Common myeloid progenitor, CD34-positive (primary cell): ENCODE data around the gene RSPH6A.

Experiments used
- CTCF ChIA-PET: fragments of 350-600 bp; sonication (Branson Sonifier 250); formaldehyde crosslinking; loops from one replicate; lab custom pipeline; 2021; ENCODE audit warnings: antibody characterized with exemption; lab: Charles Lee
- POLR2A ChIA-PET: fragments of 350-600 bp; sonication (Branson Sonifier 250); formaldehyde crosslinking; loops from one replicate; lab custom pipeline; 2021; ENCODE audit warnings: antibody characterized with exemption; lab: Charles Lee
- DNase-seq, 3 donors: peaks; one replicate each; pipeline versions ENCODE4 v3.0.0 to v3.0.0-alpha.2; 2013
- H3K27ac ChIP-seq, 2 experiments: 1 replicate in 1 of 2; 2 replicates in 1 of 2; pipeline ENCODE4 v1.7.0; 2013; ENCODE audit warnings: inconsistent platforms in 2 of 2, low read length in 2 of 2, mild to moderate bottlenecking in 2 of 2, low read depth in 1 of 2, moderate library complexity in 1 of 2; ENCODE audit not compliant: severe bottlenecking in 2 of 2, insufficient read depth in 1 of 2, poor library complexity in 1 of 2
- H3K27me3 ChIP-seq, 5 experiments: replicated peaks in 2 of 5; 1 replicate in 3 of 5; 2 replicates in 2 of 5; pipeline versions ENCODE4 v1.6.1 to v1.7.0; 2013; ENCODE audit warnings: low read length in 4 of 5, mild to moderate bottlenecking in 2 of 5, moderate library complexity in 2 of 5, inconsistent platforms in 1 of 5; ENCODE audit not compliant: insufficient read depth in 5 of 5, control insufficient read depth in 4 of 5
- H3K36me3 ChIP-seq, 4 experiments: 1 replicate in 2 of 4; 2 replicates in 2 of 4; pipeline versions ENCODE4 v1.6.1 to v1.7.0; 2013; ENCODE audit warnings: low read length in 3 of 4, control low read depth in 1 of 4, mild to moderate bottlenecking in 1 of 4; ENCODE audit not compliant: control insufficient read depth in 4 of 4, insufficient read depth in 4 of 4
- H3K4me1 ChIP-seq, 4 experiments: 1 replicate in 3 of 4; 2 replicates in 1 of 4; pipeline versions ENCODE4 v1.6.1 to v1.7.1; 2013; ENCODE audit warnings: low read length in 3 of 4, mild to moderate bottlenecking in 3 of 4, control low read depth in 1 of 4, inconsistent platforms in 1 of 4, moderate library complexity in 1 of 4; ENCODE audit not compliant: control insufficient read depth in 4 of 4, insufficient read depth in 4 of 4; ENCODE audit errors: control extremely low read depth in 1 of 4
- H3K4me3 ChIP-seq, 7 experiments: 1 replicate in 4 of 7; 2 replicates in 3 of 7; pipeline versions ENCODE4 v1.5.1 to v1.7.0; 2013; ENCODE audit warnings: mild to moderate bottlenecking in 7 of 7, low read length in 6 of 7, moderate library complexity in 6 of 7, inconsistent platforms in 2 of 7, low read depth in 2 of 7, control low read depth in 1 of 7; ENCODE audit not compliant: insufficient read depth in 4 of 7, control insufficient read depth in 1 of 7; ENCODE audit errors: extremely low read depth in 1 of 7
- H3K9me3 ChIP-seq, 5 experiments: 1 replicate in 4 of 5; 2 replicates in 1 of 5; pipeline versions ENCODE4 v1.6.1 to v1.7.1; 2013; ENCODE audit warnings: low read length in 4 of 5, mild to moderate bottlenecking in 2 of 5, inconsistent platforms in 1 of 5, low read depth in 1 of 5, moderate library complexity in 1 of 5; ENCODE audit not compliant: control insufficient read depth in 4 of 5, insufficient read depth in 2 of 5; ENCODE audit errors: control extremely low read depth in 1 of 5
- WGBS: methylation state at CpG from one replicate; pipeline ENCODE4 v1.1.5; 2013; ENCODE audit not compliant: insufficient coverage; 5-methylcytosine and 5-hydroxymethylcytosine counted together

RSPH6A gene

GRCh38 chr19:45794627-45795026 lies 20.5 kb downstream of the RSPH6A start:
- WGBS: 79% methylated on average over 2 of the region's 2 CpGs
- Histone ChIP-seq H3K9me3 (no peaks in the 10 kb centered on the region), H3K27ac (no peak overlapping the region), H3K27me3 (peaks cover 0 to 52% (median 22%) of the 10 kb centered on the region in 5 experiments), H3K36me3 (no peaks in the 10 kb centered on the region), H3K4me3 (no peak overlapping the region), H3K4me1 (peaks cover 4 to 34% (median 32%) of the 10 kb centered on the region in 4 experiments)
- DNase-seq: no peak
- POLR2A ChIA-PET: no interaction called here
- CTCF ChIA-PET: interaction anchor here (1.2 to 15.0 kb wide), 4 partner anchors 9 to 23 kb away, joined by 3 to 138 read pairs (median 28); partner anchors contain the start of genes RSPH6A and SIX5

GRCh38 chr19:45793876-45794275 lies 21.2 kb downstream of the RSPH6A start:
- Histone ChIP-seq H3K36me3 (peaks cover 0 to 3% (median 0%) of the 10 kb centered on the region in 4 experiments), H3K4me3 (no peak overlapping the region), H3K27ac (no peak overlapping the region), H3K27me3 (peaks cover 0 to 59% (median 29%) of the 10 kb centered on the region in 5 experiments), H3K4me1 (peaks cover 4 to 34% (median 30%) of the 10 kb centered on the region in 4 experiments), H3K9me3 (no peaks in the 10 kb centered on the region)
- POLR2A ChIA-PET: interaction anchor here (0.7 kb wide), 1 partner anchor 11 kb away, joined by 3 read pairs; no protein-coding TSS in a partner anchor
- WGBS: 83% methylated on average over 2 of the region's 6 CpGs
- CTCF ChIA-PET: interaction anchor here (2.0 to 15.0 kb wide), 2 partner anchors 15 to 22 kb away, joined by 5 to 138 read pairs; partner anchors contain the start of gene SIX5
- DNase-seq: no peak

DNA sequence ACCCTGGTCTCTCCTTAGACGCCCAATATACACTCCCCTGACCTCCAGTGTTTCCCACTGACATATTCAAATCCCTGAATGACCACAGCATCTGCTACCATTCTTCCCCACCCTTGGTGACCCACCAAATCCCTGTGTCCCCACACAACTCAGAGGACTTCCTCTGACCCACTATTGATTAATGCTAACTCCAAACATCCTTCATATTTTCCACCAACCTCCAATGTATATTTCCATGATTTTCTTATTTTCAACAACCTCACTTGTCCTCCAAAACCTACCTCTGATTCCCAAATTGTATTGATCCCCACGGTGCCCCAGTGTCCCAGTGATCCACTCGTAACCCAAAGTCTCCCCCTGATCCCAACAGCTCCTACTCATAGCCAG lies 21.9 kb downstream of the RSPH6A start:
- H3K4me3 ChIP-seq: peak overlapping the region in 6 of 7 experiments; percentile 19 to 77 (median 58)
- 61% methylated on average over 2 of the region's 3 CpGs for WGBS
- H3K36me3 ChIP-seq: peaks cover 0 to 3% (median 0%) of the 10 kb centered on the region in 4 experiments
- H3K27me3 ChIP-seq: peaks cover 0 to 66% (median 29%) of the 10 kb centered on the region in 5 experiments
- ChIA-PET POLR2A (interaction anchor here (0.6 kb wide), 1 partner anchor 217 kb away, joined by 4 read pairs; no protein-coding TSS in a partner anchor), CTCF (interaction anchor here (1.1 to 15.0 kb wide), 2 partner anchors 22 to 25 kb away, joined by 4 to 138 read pairs; partner anchors contain the start of gene SIX5)
- DNase-seq: no peak
- H3K4me1 ChIP-seq: peaks cover 4 to 34% (median 30%) of the 10 kb centered on the region in 4 experiments
- H3K27ac ChIP-seq: no peak overlapping the region
- H3K9me3 ChIP-seq: no peaks in the 10 kb centered on the region

DNA sequence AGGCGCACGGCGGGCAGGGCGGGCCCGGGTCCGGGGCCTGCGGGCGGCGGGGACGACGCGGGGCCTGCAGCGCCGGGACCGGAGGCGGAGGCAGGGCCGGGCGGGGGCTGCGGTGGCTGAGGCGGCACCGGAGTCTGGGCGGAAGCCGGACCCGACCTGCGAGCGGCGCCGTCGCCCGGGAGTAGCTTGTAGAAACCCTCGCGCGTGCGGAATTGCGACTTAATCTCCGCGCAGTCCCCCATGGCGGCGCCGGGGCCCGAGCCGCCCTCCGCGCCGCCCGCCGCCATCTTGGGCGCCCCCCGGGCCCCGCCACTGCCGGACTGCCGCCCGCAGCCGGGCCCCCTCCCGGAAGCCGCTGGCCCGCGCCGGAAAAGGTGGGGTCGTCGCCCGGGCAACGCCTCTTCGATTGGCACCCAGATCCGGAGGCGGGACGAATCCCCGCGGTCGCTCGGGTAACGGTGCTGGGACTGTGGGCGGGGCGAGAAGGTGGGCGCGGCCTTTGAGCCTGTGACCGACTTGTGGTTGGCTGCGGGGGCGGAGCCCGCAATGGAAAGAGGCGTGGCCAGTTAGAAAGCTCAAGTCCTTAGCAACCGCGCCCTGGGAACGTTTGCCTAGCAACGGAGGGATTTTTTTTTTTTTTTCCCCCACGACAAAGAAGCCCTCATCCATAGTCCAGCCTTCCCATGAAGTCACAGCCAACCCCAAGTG lies 22.5 kb downstream of the RSPH6A start, which contains the start of gene DMWD:
Gene DMWD, minus strand, starts transcription at position 376 of the 708 bp plus-strand sequence. Its CDS starts 89 bp downstream, at position 287.
- POLR2A ChIA-PET: interaction anchor here (0.6 kb wide), 2 partner anchors 18 to 217 kb away, joined by 4 to 5 read pairs; no protein-coding TSS in a partner anchor
- Histone ChIP-seq H3K36me3 (peaks cover 0 to 3% (median 0%) of the 10 kb centered on the region in 4 experiments), H3K27ac (no peak within 1 kb of the TSS), H3K9me3 (no peaks in the 10 kb centered on the region), H3K4me3 (peak within 1 kb of the TSS; percentile 22 to 77 (median 54)), H3K4me1 (peaks cover 4 to 34% (median 30%) of the 10 kb centered on the region in 4 experiments), H3K27me3 (peaks cover 0 to 65% (median 29%) of the 10 kb centered on the region in 5 experiments)
- CTCF ChIA-PET: interaction anchor here (1.1 to 15.0 kb wide), 2 partner anchors 21 to 25 kb away, joined by 4 to 138 read pairs; partner anchors contain the start of gene SIX5
- 1% methylated on average over 82 of the region's 86 CpGs for WGBS
- DNase-seq: peak; percentile 95 to 98 (median 96)

DNA sequence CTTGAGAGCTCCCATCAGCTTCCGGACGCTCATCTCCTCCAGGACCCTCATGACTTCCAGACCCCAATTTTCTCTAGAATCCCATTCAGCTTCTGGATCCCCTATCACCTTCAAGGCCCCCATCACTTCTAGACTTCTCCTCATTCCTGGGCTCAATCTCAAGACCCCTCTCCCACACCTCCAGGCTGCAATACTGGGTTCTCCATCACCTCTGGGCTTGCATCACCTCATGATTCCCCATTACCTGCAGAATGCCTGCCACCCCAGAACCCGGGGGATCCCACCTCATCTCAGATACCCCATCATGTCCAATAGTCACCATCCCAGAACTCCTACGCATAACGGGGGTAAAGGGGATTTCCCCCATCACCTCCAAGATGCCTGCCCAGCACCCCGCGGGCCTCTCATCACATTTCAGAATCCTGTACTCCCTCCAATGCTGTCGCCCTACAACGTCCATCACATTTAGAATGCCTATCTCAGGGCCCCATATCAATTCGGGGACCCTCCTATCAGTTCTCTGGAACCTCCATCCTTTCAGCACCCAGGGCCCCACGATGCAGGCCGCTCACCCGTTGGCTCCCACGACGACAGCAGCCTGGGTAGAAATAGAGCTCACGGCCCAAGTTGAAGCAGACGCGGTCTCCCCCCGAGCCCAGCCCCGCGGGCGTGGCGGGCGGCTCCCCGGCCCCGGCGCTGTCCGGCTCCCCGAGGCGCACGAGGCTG lies 23.2 kb downstream of the RSPH6A start:
- peaks cover 0 to 3% (median 0%) of the 10 kb centered on the region in 4 experiments for H3K36me3 ChIP-seq
- ChIA-PET CTCF (interaction anchor here (0.9 to 15.0 kb wide), 3 partner anchors 10 to 20 kb away, joined by 3 to 138 read pairs (median 3); partner anchors contain the start of gene SIX5), POLR2A (interaction anchor here (0.6 kb wide), 1 partner anchor 18 kb away, joined by 5 read pairs; no protein-coding TSS in a partner anchor)
- H3K27me3 ChIP-seq: peaks cover 0 to 67% (median 33%) of the 10 kb centered on the region in 5 experiments
- H3K9me3 ChIP-seq: no peaks in the 10 kb centered on the region
- no peak overlapping the region for H3K27ac ChIP-seq
- WGBS: 8% methylated on average over 30 of the region's 31 CpGs
- DNase-seq: no peak
- peaks cover 4 to 34% (median 30%) of the 10 kb centered on the region in 4 experiments for H3K4me1 ChIP-seq
- H3K4me3 ChIP-seq: peak overlapping the region; percentile 22 to 77 (median 53)

GRCh38 chr19:45790942-45791341 lies 24.2 kb downstream of the RSPH6A start:
- no peak overlapping the region for H3K4me3 ChIP-seq
- no peak overlapping the region for H3K27ac ChIP-seq
- CTCF ChIA-PET: interaction anchor here (1.6 to 15.0 kb wide), 2 partner anchors 11 to 19 kb away, joined by 3 to 138 read pairs; partner anchors contain the start of gene SIX5
- peaks cover 0 to 3% (median 0%) of the 10 kb centered on the region in 4 experiments for H3K36me3 ChIP-seq
- DNase-seq: peak; percentile 89 to 94 (median 93)
- H3K27me3 ChIP-seq: peaks cover 0 to 68% (median 35%) of the 10 kb centered on the region in 5 experiments
- 0% methylated on average over 6 of the region's 8 CpGs for WGBS
- no peaks in the 10 kb centered on the region for H3K9me3 ChIP-seq
- POLR2A ChIA-PET: no interaction called here
- H3K4me1 ChIP-seq: peaks cover 4 to 34% (median 30%) of the 10 kb centered on the region in 4 experiments
